AG09319 (cell line): ENCODE data around the gene ARL2BP.

Experiments used
- DNase-seq: peaks from one replicate; pipeline ENCODE4 v3.0.0-alpha.2; 2010; ENCODE audit warnings: low read depth; ENCODE audit errors: extremely low read depth
- CTCF ChIP-seq: IDR thresholded peaks from 2 replicates; pipeline ENCODE4 v1.5.1; 2011; ENCODE audit warnings: low read depth, mild to moderate bottlenecking, inconsistent platforms, low read length, moderate library complexity

The ARL2BP gene

GRCh38 chr16:57258226-57258909 is 13.3 kb downstream of the ARL2BP start:
- no peak for TF ChIP-seq CTCF
- DNase-seq = no peak

GRCh38 chr16:57258910-57259475 is 13.9 kb downstream of the ARL2BP start:
- TF ChIP-seq CTCF = no peak
- DNase-seq = no peak

GRCh38 chr16:57260294-57260929 is 15.4 kb downstream of the ARL2BP start:
- TF ChIP-seq CTCF = no peak
- no peak for DNase-seq

GRCh38 chr16:57261806-57262205 is 16.7 kb downstream of the ARL2BP start:
- TF ChIP-seq CTCF = no peak
- DNase-seq = no peak

GRCh38 chr16:57262841-57263540 is 17.9 kb downstream of the ARL2BP start:
- no peak for TF ChIP-seq CTCF
- DNase-seq = no peak

- no peak for DNase-seq
- no peak for TF ChIP-seq CTCF
These were observed 18.7 kb downstream of the ARL2BP start for GRCh38 chr16:57263541-57264351.
